Stomach smooth muscle (tissue), 2 donors: ENCODE measurements around the gene GET4.
A peak's percentile ranks its signal among the peaks of the same experiment; 100 is the strongest.

Source experiments
- H3K27ac ChIP-seq: one replicate; pipeline ENCODE4 v1.7.0; 2013; ENCODE audit warnings: mild to moderate bottlenecking, low read length, inconsistent platforms
- H3K27me3 ChIP-seq, 2 donors: one replicate each; pipeline ENCODE4 v1.7.0; 2013; ENCODE audit warnings: low read length in 2 of 2; ENCODE audit not compliant: insufficient read depth in 2 of 2, control insufficient read depth in 1 of 2
- H3K36me3 ChIP-seq, 2 donors: one replicate each; pipeline ENCODE4 v1.7.0; 2013; ENCODE audit warnings: low read length in 2 of 2; ENCODE audit not compliant: control insufficient read depth in 2 of 2, insufficient read depth in 2 of 2
- H3K4me1 ChIP-seq: one replicate; pipeline ENCODE4 v1.7.0; 2013; ENCODE audit warnings: low read length; ENCODE audit not compliant: control insufficient read depth, insufficient read depth
- H3K4me3 ChIP-seq, 2 donors: one replicate each; pipeline ENCODE4 v1.7.0; 2013; ENCODE audit warnings: low read length in 2 of 2
- H3K9ac ChIP-seq, 2 donors: one replicate each; pipeline ENCODE4 v1.7.0; 2013; ENCODE audit warnings: low read length in 2 of 2, mild to moderate bottlenecking in 1 of 2
- H3K9me3 ChIP-seq, 2 donors: one replicate each; pipeline ENCODE4 v1.7.0; 2013; ENCODE audit warnings: low read length in 2 of 2; ENCODE audit not compliant: control insufficient read depth in 2 of 2
- donor health status: healthy.
- donor health status: Pancreatic carcinoma.

Gene GET4

DNA sequence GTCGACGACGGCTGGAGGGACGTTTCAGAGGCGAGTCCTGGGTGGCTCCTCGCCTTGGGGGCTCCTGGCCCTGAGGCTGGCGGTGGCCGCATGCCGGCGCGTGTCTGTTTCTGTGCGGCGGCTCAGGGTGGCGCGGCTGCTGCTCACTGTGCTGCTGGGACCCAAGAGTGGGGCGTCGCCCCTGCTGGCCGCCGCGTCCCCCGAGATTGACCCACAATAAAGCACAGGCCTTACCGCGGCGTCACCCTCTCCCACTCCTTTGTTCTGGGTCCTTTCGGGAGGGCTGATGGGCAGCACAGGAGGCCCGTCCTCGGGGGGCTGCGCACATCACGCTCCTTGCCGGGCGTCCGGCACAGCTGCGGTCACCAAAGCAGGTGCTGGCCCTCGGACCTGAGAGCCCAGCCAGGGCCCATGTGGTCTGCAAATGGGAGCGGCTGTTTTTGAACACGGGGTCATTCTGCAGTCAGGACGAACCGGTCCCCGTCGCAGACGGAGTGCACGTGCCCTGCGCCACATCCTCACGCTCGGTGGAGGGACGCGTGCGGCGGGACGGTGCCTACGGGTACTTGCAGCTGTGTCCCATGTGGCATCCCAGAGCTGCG, 19.2 kb downstream of the GET4 start:
- no peaks in the 10 kb centered on the region for H3K27me3 ChIP-seq
- H3K9me3 ChIP-seq, result no peaks in the 10 kb centered on the region
- peaks cover 5% of the 10 kb centered on the region for H3K4me1 ChIP-seq
- H3K36me3 ChIP-seq, result peaks cover 45 to 53% of the 10 kb centered on the region in 2 donors
- H3K4me3 ChIP-seq, result no peak overlapping the region
- H3K27ac ChIP-seq, result no peak overlapping the region
- H3K9ac ChIP-seq, result no peak overlapping the region

DNA sequence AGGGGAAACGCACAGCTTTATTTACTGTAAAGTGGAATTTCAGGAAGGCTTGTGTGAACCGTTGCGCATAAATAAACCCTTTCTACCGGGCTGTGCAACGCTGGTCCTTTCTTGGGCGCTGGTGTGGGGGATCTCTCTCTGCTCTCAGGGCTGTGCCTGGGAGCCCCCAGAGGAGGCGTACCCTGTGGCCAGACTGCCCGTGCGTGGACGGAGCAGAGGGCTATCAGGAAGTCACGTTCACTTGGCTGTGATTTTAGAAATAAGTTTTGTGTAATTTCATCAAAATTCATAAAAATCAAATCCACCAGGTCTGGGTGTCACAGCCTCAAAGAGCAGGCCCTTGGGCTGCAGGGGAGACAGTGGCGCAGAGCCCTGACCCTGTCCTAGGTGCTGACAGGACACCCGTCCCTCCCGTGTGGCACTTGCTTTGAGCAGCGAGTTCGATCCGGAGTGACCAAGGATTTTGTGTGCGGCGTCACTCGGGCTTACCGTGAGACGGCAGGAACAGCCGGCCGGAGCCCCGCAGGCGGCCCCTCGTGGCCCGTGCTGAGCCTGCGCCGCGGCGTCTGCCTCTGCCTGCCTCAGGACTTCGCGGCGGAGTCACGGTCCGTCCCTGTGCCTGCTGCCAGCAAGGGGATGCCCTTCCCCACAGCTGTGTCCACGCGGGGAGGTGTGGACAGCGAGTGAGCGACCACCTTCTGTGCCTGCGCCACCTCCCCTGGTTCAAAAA, 20.2 kb downstream of the GET4 start:
- peaks cover 37 to 47% of the 10 kb centered on the region in 2 donors for H3K36me3 ChIP-seq
- H3K4me1 ChIP-seq, result peaks cover 13% of the 10 kb centered on the region
- no peaks in the 10 kb centered on the region for H3K9me3 ChIP-seq
- no peak overlapping the region for H3K27ac ChIP-seq
- H3K27me3 ChIP-seq, result no peaks in the 10 kb centered on the region
- no peak overlapping the region for H3K9ac ChIP-seq
- H3K4me3 ChIP-seq, result no peak overlapping the region

- Histone ChIP-seq H3K27ac (no peak overlapping the region), H3K9me3 (no peaks in the 10 kb centered on the region), H3K9ac (no peak overlapping the region), H3K4me3 (no peak overlapping the region), H3K36me3 (peaks cover 31 to 41% of the 10 kb centered on the region in 2 donors), H3K27me3 (no peaks in the 10 kb centered on the region), H3K4me1 (peaks cover 15% of the 10 kb centered on the region)
Observed at GRCh38 chr7:897086-897485, 20.7 kb downstream of the GET4 start.

- peaks cover 15% of the 10 kb centered on the region for H3K4me1 ChIP-seq
- H3K9ac ChIP-seq, result no peak overlapping the region
- H3K9me3 ChIP-seq, result no peaks in the 10 kb centered on the region
- peaks cover 24 to 35% of the 10 kb centered on the region in 2 donors for H3K36me3 ChIP-seq
- H3K4me3 ChIP-seq, result no peak overlapping the region
- peak overlapping the region; percentile 37 for H3K27ac ChIP-seq
- H3K27me3 ChIP-seq, result no peaks in the 10 kb centered on the region
Observed at GRCh38 chr7:897771-898376, 21.5 kb downstream of the GET4 start.

- Histone ChIP-seq H3K9me3 (no peaks in the 10 kb centered on the region), H3K27ac (no peak overlapping the region), H3K9ac (no peak overlapping the region), H3K36me3 (peaks cover 24 to 32% of the 10 kb centered on the region in 2 donors), H3K4me3 (no peak overlapping the region), H3K4me1 (peaks cover 15% of the 10 kb centered on the region), H3K27me3 (no peaks in the 10 kb centered on the region)
Observed at GRCh38 chr7:898460-898854, 22.1 kb downstream of the GET4 start.

- Histone ChIP-seq H3K9ac (no peak overlapping the region), H3K27ac (no peak overlapping the region), H3K27me3 (no peaks in the 10 kb centered on the region), H3K4me1 (peaks cover 15% of the 10 kb centered on the region), H3K36me3 (peaks cover 20 to 28% of the 10 kb centered on the region in 2 donors), H3K9me3 (no peaks in the 10 kb centered on the region), H3K4me3 (no peak overlapping the region)
Observed at GRCh38 chr7:898855-899681, 22.7 kb downstream of the GET4 start.

GRCh38 chr7:899806-900205, 23.5 kb downstream of the GET4 start:
- no peak overlapping the region for H3K27ac ChIP-seq
- H3K4me1 ChIP-seq, result peaks cover 15% of the 10 kb centered on the region
- H3K9ac ChIP-seq, result no peak overlapping the region
- no peak overlapping the region for H3K4me3 ChIP-seq
- H3K36me3 ChIP-seq, result peaks cover 16 to 22% of the 10 kb centered on the region in 2 donors
- no peaks in the 10 kb centered on the region for H3K9me3 ChIP-seq
- H3K27me3 ChIP-seq, result no peaks in the 10 kb centered on the region

- H3K9ac ChIP-seq, result no peak overlapping the region
- no peak overlapping the region for H3K4me3 ChIP-seq
- peaks cover 15% of the 10 kb centered on the region for H3K4me1 ChIP-seq
- H3K27ac ChIP-seq, result peak overlapping the region; percentile 41
- no peaks in the 10 kb centered on the region for H3K27me3 ChIP-seq
- H3K9me3 ChIP-seq, result no peaks in the 10 kb centered on the region
- H3K36me3 ChIP-seq, result peaks cover 13 to 15% of the 10 kb centered on the region in 2 donors
Observed at GRCh38 chr7:900331-901040, 24.1 kb downstream of the GET4 start.

- no peak overlapping the region for H3K4me3 ChIP-seq
- peaks cover 15% of the 10 kb centered on the region for H3K4me1 ChIP-seq
- no peak overlapping the region for H3K9ac ChIP-seq
- no peaks in the 10 kb centered on the region for H3K27me3 ChIP-seq
- H3K36me3 ChIP-seq, result peaks cover 9 to 10% of the 10 kb centered on the region in 2 donors
- H3K9me3 ChIP-seq, result no peaks in the 10 kb centered on the region
- H3K27ac ChIP-seq, result peak overlapping the region; percentile 41
Observed at GRCh38 chr7:901041-901387, 24.7 kb downstream of the GET4 start.
